Stimulated activated CD4-positive, alpha-beta T cell treated with anti-CD3 and anti-CD28 coated beads, Interleukin-4, amount 100 ng/mL, for 1 hour (primary cell): ENCODE data around the gene TMEM132C.
"Not testable (repeated sequence)": the region's sequence is repeated elsewhere in the genome, so short reads cannot be mapped to it uniquely, and the experiment has no call there.

Experiments
- DNase-seq: peaks from one replicate; pipeline ENCODE4 v3.0.0-alpha.2; 2020

TMEM132C gene

DNA sequence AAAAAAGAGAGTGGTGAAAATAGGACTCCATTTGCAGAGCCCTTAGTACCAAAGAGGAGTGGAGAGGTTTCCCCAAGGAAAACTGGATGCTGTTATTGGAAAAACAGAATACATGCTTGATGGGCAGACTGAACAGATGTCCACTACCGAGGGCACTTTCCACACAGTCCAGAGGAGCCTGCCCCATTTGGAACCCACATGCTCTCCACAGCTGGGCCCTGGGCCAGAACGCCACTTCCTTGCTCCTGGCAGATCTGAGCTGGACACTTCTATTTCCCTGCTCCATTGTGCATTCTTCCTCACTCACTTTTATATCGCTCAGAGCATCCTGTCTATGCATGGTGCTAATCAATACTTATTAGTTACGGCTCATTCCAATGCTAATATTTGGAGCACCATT lies 306.9 kb downstream of the TMEM132C start:
- no peak for DNase-seq

DNA sequence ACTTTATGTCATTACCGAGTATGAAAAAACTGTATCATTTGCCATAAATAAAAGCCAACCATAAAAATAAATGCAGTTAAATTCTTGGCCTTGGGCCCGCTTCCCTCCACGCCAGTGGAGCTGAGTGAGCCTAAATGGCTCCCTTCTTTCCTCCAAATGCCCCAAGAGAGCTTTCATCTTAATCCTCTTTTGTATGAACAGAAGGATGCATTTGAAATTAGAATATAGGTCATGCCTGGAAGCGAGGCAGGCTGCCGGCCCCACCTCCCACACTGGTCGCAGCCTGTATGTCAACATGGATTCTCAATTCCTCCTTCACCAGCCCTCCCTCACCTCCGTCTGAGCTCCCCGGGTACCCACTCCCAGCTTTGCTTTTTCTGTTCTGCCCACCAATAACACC lies 311.1 kb downstream of the TMEM132C start:
- DNase-seq: no peak

GRCh38 chr12:128581321-128581761 lies 314.4 kb downstream of the TMEM132C start:
- DNase-seq: no peak

- DNase-seq: no peak
Measured at GRCh38 chr12:128583453-128583852, 316.5 kb downstream of the TMEM132C start.

DNA sequence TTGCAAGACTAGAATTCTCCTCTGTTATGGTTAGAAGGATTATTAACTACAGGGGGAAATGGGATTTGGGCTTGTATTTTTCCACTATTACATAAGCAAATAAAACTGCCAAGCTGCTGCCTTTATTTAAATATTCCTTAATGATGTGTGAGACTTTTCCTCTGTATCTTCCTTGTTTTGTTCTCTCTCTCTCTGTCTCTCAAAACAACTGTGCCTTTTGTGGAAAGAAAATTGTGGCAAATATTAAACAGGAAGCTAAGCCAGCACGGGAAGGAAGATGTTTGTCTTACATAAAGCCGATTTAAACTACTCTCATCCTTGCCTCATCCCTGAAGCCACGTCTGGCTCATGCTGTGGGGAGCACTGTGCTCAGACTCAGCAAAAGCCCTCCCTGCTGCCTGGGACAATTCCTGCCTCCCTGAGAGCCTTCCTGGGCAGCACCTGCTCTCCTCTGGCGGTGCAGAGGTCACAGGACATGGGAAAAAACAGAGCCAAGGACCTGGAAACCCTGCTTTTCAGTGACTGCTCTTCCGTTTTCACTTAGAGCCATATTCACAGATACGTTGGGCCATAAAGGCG lies 319.6 kb downstream of the TMEM132C start:
- DNase-seq: no peak

DNA sequence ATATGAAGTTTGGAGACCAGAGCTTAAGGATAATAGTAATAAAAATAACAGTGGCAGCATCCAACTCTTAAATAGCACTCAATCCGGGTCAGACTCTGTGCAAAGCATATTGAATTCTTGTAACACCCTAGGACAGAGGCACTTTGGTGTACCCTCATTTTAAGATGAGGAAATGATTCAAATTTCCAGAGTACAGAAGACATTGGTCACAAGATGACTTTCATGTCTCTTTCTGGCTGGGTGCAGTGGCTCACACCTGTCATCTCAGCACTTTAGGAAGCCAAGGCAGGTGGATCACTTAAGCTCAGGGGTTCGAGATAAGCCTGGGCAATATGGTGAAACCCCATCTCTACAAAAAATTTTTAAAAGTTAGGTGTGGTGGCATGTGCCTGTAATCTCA lies 320.9 kb downstream of the TMEM132C start:
- DNase-seq: no peak

- DNase-seq: no peak
Measured at GRCh38 chr12:128592220-128592744, 325.3 kb downstream of the TMEM132C start.

- no peak for DNase-seq
Measured at GRCh38 chr12:128594521-128594920, 327.6 kb downstream of the TMEM132C start.

- DNase-seq: no peak
Measured at GRCh38 chr12:128595609-128596008, 328.6 kb downstream of the TMEM132C start.

DNA sequence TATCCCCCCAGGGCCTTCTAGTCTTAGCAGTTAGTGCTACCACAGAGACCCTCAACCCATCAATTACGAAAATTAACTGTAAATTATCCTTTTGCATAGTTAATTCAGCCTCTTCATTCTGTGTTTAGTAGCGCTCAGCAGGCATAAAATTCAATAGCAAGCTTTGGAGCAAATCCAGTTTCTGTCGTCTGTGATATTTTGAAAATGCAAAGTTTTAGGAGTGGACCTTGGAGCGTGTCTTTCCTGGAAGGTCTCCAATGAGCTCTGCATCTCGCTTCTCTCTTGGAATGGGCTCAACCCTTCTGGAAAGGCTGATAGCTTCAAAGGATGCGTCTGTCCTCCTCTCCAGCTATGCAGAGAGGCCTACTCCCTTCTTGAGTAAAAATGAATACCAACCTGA lies 333.9 kb downstream of the TMEM132C start:
- DNase-seq: no peak

- no peak for DNase-seq
Measured at GRCh38 chr12:128603573-128604115, 336.7 kb downstream of the TMEM132C start.

GRCh38 chr12:128604219-128604618 lies 337.2 kb downstream of the TMEM132C start:
- DNase-seq: not testable (repeated sequence)

GRCh38 chr12:128606051-128606450 lies 339.1 kb downstream of the TMEM132C start:
- no peak for DNase-seq

DNA sequence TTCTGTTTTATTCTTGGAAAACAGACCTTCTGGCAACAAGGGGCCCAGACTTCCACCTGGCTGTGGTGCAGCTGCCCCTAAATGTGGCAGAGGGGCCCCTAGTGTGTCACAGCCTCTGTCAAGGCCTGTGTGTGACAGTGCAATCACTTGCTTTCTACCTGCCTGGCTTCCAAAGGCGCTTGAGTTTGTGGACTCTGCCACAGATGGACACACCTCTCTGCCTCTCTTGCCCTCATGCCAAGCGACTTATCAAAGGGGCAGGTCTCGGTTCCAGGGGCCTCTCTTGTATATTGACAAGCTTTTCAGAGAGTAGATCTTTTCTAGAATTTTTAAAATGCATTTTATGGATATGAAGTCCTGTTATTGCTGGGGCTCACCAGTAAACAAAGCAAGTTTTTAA lies 339.6 kb downstream of the TMEM132C start:
- DNase-seq: no peak

DNA sequence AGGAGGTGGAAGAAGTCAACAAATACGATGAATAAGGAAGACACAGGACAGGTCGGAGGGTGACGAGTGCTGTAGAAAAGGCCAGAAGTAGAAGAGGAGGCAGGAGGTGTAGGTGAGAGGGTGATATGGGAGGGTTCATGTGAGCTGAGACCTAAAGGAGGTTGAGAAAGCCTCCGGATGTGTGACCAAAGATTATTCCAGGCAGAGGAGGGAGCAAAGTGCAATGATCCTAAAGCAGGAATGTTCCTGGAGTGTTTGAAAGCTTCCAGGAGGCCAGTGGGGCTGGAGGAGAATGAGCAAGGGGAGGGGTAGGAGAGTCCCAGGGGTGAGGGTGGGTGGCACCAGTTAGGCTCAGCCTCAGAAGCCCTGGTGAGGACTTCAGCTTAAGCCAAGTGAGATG lies 340.0 kb downstream of the TMEM132C start:
- no peak for DNase-seq

GRCh38 chr12:128607641-128608040 lies 340.7 kb downstream of the TMEM132C start:
- DNase-seq: no peak

- DNase-seq: no peak
Measured at GRCh38 chr12:128609861-128610260, 342.9 kb downstream of the TMEM132C start.

DNA sequence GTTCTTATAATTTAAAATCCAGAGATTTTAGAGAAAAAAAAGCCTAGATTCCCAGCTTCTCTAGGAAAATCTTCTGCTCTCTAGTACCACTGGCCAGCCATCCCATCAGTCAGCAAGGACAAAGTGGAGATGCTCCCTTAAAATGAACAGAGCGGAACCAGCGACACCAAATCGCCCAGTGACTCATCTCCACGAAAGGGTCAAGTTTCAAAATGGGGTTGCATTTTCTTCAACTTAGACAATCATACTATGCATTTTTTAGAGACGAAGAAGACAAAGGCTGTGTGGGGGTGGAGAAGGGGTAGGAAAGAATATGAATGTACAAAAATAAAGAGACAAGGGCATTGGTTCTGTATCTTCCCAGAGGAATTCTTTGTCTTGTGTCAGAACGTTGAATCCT lies 344.8 kb downstream of the TMEM132C start:
- DNase-seq: no peak

GRCh38 chr12:128612150-128612850 lies 345.3 kb downstream of the TMEM132C start:
- no peak for DNase-seq

DNA sequence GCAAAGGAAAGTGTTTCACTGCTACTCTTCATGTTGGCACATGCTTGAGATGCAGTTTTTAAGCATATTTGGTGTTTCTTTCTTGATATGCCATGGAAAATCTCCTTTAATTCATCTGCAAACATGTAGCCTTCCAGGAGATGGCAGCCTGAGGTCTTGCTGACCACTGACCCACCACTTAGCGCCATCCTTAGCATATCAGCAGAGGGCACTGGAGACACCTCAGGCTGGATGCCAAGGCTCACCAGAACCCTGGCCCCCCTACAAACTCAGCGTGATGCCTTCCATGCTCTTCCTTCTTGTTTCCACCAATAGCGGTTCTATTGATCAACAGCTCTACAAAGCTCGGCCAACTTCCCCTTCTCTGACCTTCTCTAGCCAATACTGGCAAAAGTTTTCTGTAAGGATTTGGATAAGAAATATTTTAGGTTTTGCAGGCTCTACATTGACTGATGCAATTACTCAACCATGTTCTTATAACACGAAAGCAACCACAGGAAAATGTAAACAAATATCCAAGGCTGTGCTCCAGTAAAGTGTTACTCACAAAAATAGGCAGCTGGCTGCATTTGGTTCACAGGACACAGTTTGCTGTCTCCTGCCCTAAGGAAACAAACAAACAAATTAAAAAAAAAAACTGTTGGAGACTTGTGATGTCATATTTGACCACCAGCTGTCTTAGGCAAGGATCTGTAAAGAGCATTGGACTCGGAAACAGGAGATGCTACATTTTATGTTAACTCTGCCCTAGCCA lies 347.0 kb downstream of the TMEM132C start:
- no peak for DNase-seq

GRCh38 chr12:128617304-128617833 lies 350.4 kb downstream of the TMEM132C start:
- DNase-seq: no peak

DNA sequence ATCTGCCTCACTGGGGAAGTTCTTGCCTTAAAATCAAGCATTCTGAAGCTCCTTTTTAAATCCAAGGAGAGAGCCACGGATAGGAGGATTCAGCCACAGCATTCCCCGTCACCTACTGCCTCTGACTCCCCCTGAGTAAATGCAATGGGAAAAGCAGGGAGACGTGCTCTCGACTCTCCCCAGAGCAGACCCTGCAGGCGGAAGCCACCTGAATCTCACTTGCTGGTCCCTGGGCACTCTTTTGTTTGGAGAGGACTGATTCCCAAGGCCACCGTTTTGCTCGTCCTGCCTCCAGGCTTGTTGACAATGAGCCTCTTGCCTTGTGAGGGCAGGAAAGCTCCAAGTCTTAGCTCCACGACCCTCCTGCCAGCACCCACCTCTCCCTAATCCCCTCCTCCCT lies 352.3 kb downstream of the TMEM132C start:
- no peak for DNase-seq

DNA sequence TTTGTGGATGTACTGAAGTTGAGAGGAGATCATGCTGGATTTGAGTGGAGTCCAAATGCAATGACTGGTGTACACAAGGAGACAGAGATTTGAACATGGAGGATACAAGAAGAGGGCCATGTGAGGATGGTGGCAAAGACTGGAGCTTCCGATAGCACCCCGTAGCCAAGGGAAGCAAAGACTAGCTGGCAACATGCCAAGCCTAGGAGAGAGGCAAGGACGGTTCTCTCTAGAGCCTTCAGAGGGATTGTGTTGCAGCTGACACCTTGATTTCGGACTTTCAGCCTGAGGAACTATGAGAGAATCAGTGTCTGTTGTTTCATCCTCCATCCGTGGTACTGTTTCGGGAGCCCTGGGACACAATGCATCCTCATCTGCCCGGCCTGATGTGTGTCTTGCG lies 354.3 kb downstream of the TMEM132C start:
- DNase-seq: no peak
